Activated CD4-positive, alpha-beta T cell treated with anti-CD3 and anti-CD28 coated beads, Interleukin-2, amount 10 ng/mL, durations not matched to agents 7 days and 5 days (primary cell): ENCODE results near the gene CAMK4. TPM values are rescaled to one million over a fixed set of nuclear protein-coding genes. Genes with fewer than 3 reads are reported as not detected.

Source experiments
- CTCF ChIA-PET: fragments of 350-600 bp; sonication (Branson Sonifier 250); formaldehyde crosslinking; loops from one replicate; lab custom pipeline; 2021; ENCODE audit warnings: antibody characterized with exemption; lab: Charles Lee
- POLR2A ChIA-PET: fragments of 350-600 bp; sonication (Branson Sonifier 250); formaldehyde crosslinking; loops from one replicate; lab custom pipeline; 2021; ENCODE audit warnings: antibody characterized with exemption; lab: Charles Lee
- DNase-seq: peaks from one replicate; pipeline ENCODE4 v3.0.0-alpha.2; 2020
- H3K27ac Mint-ChIP-seq: one replicate; pipeline ENCODE4 v1.8.0; 2021; ENCODE audit warnings: mild to moderate bottlenecking, moderate library complexity, mixed read lengths
- H3K27me3 Mint-ChIP-seq: one replicate; pipeline ENCODE4 v1.8.0; 2021; ENCODE audit warnings: mixed read lengths
- H3K36me3 Mint-ChIP-seq: one replicate; pipeline ENCODE4 v1.8.0; 2021; ENCODE audit warnings: low read depth, mixed read lengths
- H3K4me1 Mint-ChIP-seq: one replicate; pipeline ENCODE4 v1.8.0; 2021; ENCODE audit warnings: mixed read lengths
- H3K4me3 Mint-ChIP-seq: one replicate; pipeline ENCODE4 v1.8.0; 2021; ENCODE audit warnings: mild to moderate bottlenecking, moderate library complexity, mixed read lengths
- H3K9me3 Mint-ChIP-seq: one replicate; pipeline ENCODE4 v1.8.0; 2021; ENCODE audit warnings: mixed read lengths
- total RNA-seq, 2 experiments: library from RNA; stranded (reverse); gene quantifications; one replicate each; pipeline ENCODE4 v1.2.3, GENCODE V29; 2021

Gene CAMK4
- total RNA-seq, 2 experiments from 2014 or later, result 138 to 139 TPM

GRCh38 chr5:111262815-111263214 is 38.6 kb downstream of the CAMK4 start:
- Mint-ChIP-seq H3K9me3 (peaks cover 25% of the 10 kb centered on the region), H3K4me3 (no peak overlapping the region), H3K4me1 (peaks cover 38% of the 10 kb centered on the region), H3K36me3 (peaks cover 61% of the 10 kb centered on the region), H3K27me3 (no peaks in the 10 kb centered on the region), H3K27ac (no peak overlapping the region)
- ChIA-PET POLR2A (no interaction called here), CTCF (interaction anchor here (1.0 to 4.3 kb wide), 4 partner anchors 9 to 16 kb away, joined by 3 to 12 read pairs (median 4); no protein-coding TSS in a partner anchor)
- DNase-seq, result no peak

- POLR2A ChIA-PET, result no interaction called here
- H3K4me1 Mint-ChIP-seq, result peaks cover 43% of the 10 kb centered on the region
- H3K9me3 Mint-ChIP-seq, result peaks cover 49% of the 10 kb centered on the region
- DNase-seq, result no peak
- H3K27ac Mint-ChIP-seq, result no peak overlapping the region
- no peak overlapping the region for H3K4me3 Mint-ChIP-seq
- CTCF ChIA-PET, result interaction anchor here (1.1 to 4.3 kb wide), 2 partner anchors 12 to 13 kb away, joined by 6 to 12 read pairs; no protein-coding TSS in a partner anchor
- H3K36me3 Mint-ChIP-seq, result peaks cover 80% of the 10 kb centered on the region
- H3K27me3 Mint-ChIP-seq, result no peaks in the 10 kb centered on the region
Observed at GRCh38 chr5:111266491-111266890, 42.3 kb downstream of the CAMK4 start.

GRCh38 chr5:111268300-111268699 is 44.1 kb downstream of the CAMK4 start:
- no peak overlapping the region for H3K4me3 Mint-ChIP-seq
- no peaks in the 10 kb centered on the region for H3K27me3 Mint-ChIP-seq
- H3K27ac Mint-ChIP-seq, result no peak overlapping the region
- peaks cover 48% of the 10 kb centered on the region for H3K9me3 Mint-ChIP-seq
- CTCF ChIA-PET, result interaction anchor here (0.8 kb wide), 1 partner anchor 24 kb away, joined by 3 read pairs; no protein-coding TSS in a partner anchor
- H3K4me1 Mint-ChIP-seq, result peaks cover 51% of the 10 kb centered on the region
- DNase-seq, result no peak
- POLR2A ChIA-PET, result no interaction called here
- H3K36me3 Mint-ChIP-seq, result peaks cover 79% of the 10 kb centered on the region

- Mint-ChIP-seq H3K27ac (no peak overlapping the region), H3K27me3 (no peaks in the 10 kb centered on the region), H3K4me1 (peaks cover 45% of the 10 kb centered on the region), H3K4me3 (no peak overlapping the region), H3K9me3 (peaks cover 28% of the 10 kb centered on the region), H3K36me3 (peaks cover 53% of the 10 kb centered on the region)
- DNase-seq, result no peak
- CTCF ChIA-PET, result interaction anchor here (0.5 to 1.5 kb wide), 2 partner anchors 14 to 1487 kb away, joined by 3 to 5 read pairs; no protein-coding TSS in a partner anchor
- POLR2A ChIA-PET, result no interaction called here
Observed at GRCh38 chr5:111271885-111272284, 47.7 kb downstream of the CAMK4 start.

GRCh38 chr5:111277061-111277460 is 52.9 kb downstream of the CAMK4 start:
- H3K4me1 Mint-ChIP-seq, result peaks cover 51% of the 10 kb centered on the region
- POLR2A ChIA-PET, result no interaction called here
- no peaks in the 10 kb centered on the region for H3K9me3 Mint-ChIP-seq
- H3K27ac Mint-ChIP-seq, result no peak overlapping the region
- CTCF ChIA-PET, result interaction anchor here (3.3 kb wide), 1 partner anchor 120 kb away, joined by 25 read pairs; no protein-coding TSS in a partner anchor
- H3K27me3 Mint-ChIP-seq, result no peaks in the 10 kb centered on the region
- DNase-seq, result no peak
- peaks cover 15% of the 10 kb centered on the region for H3K36me3 Mint-ChIP-seq
- H3K4me3 Mint-ChIP-seq, result no peak overlapping the region

- Mint-ChIP-seq H3K36me3 (peaks cover 13% of the 10 kb centered on the region), H3K27ac (no peak overlapping the region), H3K27me3 (no peaks in the 10 kb centered on the region), H3K4me1 (peaks cover 51% of the 10 kb centered on the region), H3K4me3 (no peak overlapping the region), H3K9me3 (no peaks in the 10 kb centered on the region)
- DNase-seq, result peak; percentile 85
- CTCF ChIA-PET, result interaction anchor here (0.6 to 3.3 kb wide), 16 partner anchors 9 to 137 kb away, joined by 3 to 25 read pairs (median 3); no protein-coding TSS in a partner anchor
- POLR2A ChIA-PET, result no interaction called here
Observed at GRCh38 chr5:111278858-111279504, 54.8 kb downstream of the CAMK4 start.

- Mint-ChIP-seq H3K36me3 (peaks cover 11% of the 10 kb centered on the region), H3K9me3 (no peaks in the 10 kb centered on the region), H3K4me3 (no peak overlapping the region), H3K4me1 (peaks cover 47% of the 10 kb centered on the region), H3K27me3 (no peaks in the 10 kb centered on the region), H3K27ac (no peak overlapping the region)
- DNase-seq, result no peak
- CTCF ChIA-PET, result interaction anchor here (1.2 to 3.3 kb wide), 2 partner anchors 10 to 123 kb away, joined by 3 to 25 read pairs; no protein-coding TSS in a partner anchor
- POLR2A ChIA-PET, result no interaction called here
Observed at GRCh38 chr5:111280282-111280951, 56.2 kb downstream of the CAMK4 start.

- CTCF ChIA-PET, result interaction anchor here (1.1 kb wide), 1 partner anchor 124 kb away, joined by 4 read pairs; no protein-coding TSS in a partner anchor
- POLR2A ChIA-PET, result no interaction called here
- Mint-ChIP-seq H3K4me1 (peaks cover 44% of the 10 kb centered on the region), H3K27me3 (no peaks in the 10 kb centered on the region), H3K9me3 (no peaks in the 10 kb centered on the region), H3K4me3 (no peak overlapping the region), H3K36me3 (peaks cover 15% of the 10 kb centered on the region), H3K27ac (no peak overlapping the region)
- DNase-seq, result no peak
Observed at GRCh38 chr5:111282798-111283197, 58.6 kb downstream of the CAMK4 start.

GRCh38 chr5:111284825-111285224 is 60.6 kb downstream of the CAMK4 start:
- POLR2A ChIA-PET, result no interaction called here
- peaks cover 25% of the 10 kb centered on the region for H3K36me3 Mint-ChIP-seq
- CTCF ChIA-PET, result interaction anchor here (0.9 kb wide), 1 partner anchor 33 kb away, joined by 3 read pairs; no protein-coding TSS in a partner anchor

GRCh38 chr5:111294551-111294950 is 70.4 kb downstream of the CAMK4 start:
- Mint-ChIP-seq H3K4me1 (peaks cover 4% of the 10 kb centered on the region), H3K9me3 (peaks cover 15% of the 10 kb centered on the region)
- DNase-seq, result no peak

More at GRCh38 chr5:111284825-111285224, 60.6 kb downstream of the CAMK4 start:
- no peak for DNase-seq
- Mint-ChIP-seq H3K9me3 (peaks cover 6% of the 10 kb centered on the region), H3K27me3 (no peaks in the 10 kb centered on the region), H3K27ac (no peak overlapping the region), H3K4me3 (no peak overlapping the region), H3K4me1 (peaks cover 38% of the 10 kb centered on the region)

GRCh38 chr5:111295649-111296048 is 71.5 kb downstream of the CAMK4 start:
- no peak for DNase-seq
- Mint-ChIP-seq H3K36me3 (peaks cover 42% of the 10 kb centered on the region), H3K4me1 (peaks cover 6% of the 10 kb centered on the region), H3K27ac (no peak overlapping the region), H3K9me3 (peaks cover 18% of the 10 kb centered on the region), H3K4me3 (no peak overlapping the region), H3K27me3 (no peaks in the 10 kb centered on the region)
- POLR2A ChIA-PET, result no interaction called here
- CTCF ChIA-PET, result no interaction called here

More at GRCh38 chr5:111294551-111294950, 70.4 kb downstream of the CAMK4 start:
- ChIA-PET POLR2A (no interaction called here), CTCF (interaction anchor here (1.2 kb wide), 1 partner anchor 15 kb away, joined by 3 read pairs; no protein-coding TSS in a partner anchor)
- Mint-ChIP-seq H3K4me3 (no peak overlapping the region), H3K27me3 (no peaks in the 10 kb centered on the region), H3K36me3 (peaks cover 46% of the 10 kb centered on the region), H3K27ac (no peak overlapping the region)

GRCh38 chr5:111296570-111296969 is 72.4 kb downstream of the CAMK4 start:
- H3K27ac Mint-ChIP-seq, result no peak overlapping the region
- ChIA-PET POLR2A (no interaction called here), CTCF (interaction anchor here (1.1 kb wide), 1 partner anchor 8 kb away, joined by 3 read pairs; no protein-coding TSS in a partner anchor)
- H3K4me1 Mint-ChIP-seq, result peaks cover 6% of the 10 kb centered on the region
- H3K9me3 Mint-ChIP-seq, result peaks cover 21% of the 10 kb centered on the region
- H3K27me3 Mint-ChIP-seq, result no peaks in the 10 kb centered on the region
- DNase-seq, result no peak
- peaks cover 45% of the 10 kb centered on the region for H3K36me3 Mint-ChIP-seq
- no peak overlapping the region for H3K4me3 Mint-ChIP-seq
